Suprapubic skin (tissue), 4 donors: ENCODE measurements around the gene UBE2E2. TPM values are rescaled to one million over a fixed set of nuclear protein-coding genes. Genes with fewer than 3 reads are reported as not detected.

Experiments
- DNase-seq, 2 donors: peaks; one replicate each; pipeline ENCODE4 v3.0.0-alpha.2; 2019; ENCODE audit warnings: low spot score in 2 of 2
- H3K27ac ChIP-seq: fragments of 200-600 bp; sonication (generic); one replicate; pipeline ENCODE4 v1.5.1; 2019
- H3K27me3 ChIP-seq: fragments of 200-600 bp; sonication (generic); one replicate; pipeline ENCODE4 v1.5.1; 2019
- H3K36me3 ChIP-seq: fragments of 200-600 bp; sonication (generic); one replicate; pipeline ENCODE4 v1.5.1; 2019
- H3K4me1 ChIP-seq: fragments of 200-600 bp; sonication (generic); one replicate; pipeline ENCODE4 v1.5.1; 2019
- H3K4me3 ChIP-seq: fragments of 200-600 bp; sonication (generic); one replicate; pipeline ENCODE4 v1.5.1; 2019; ENCODE audit warnings: mild to moderate bottlenecking
- H3K9me3 ChIP-seq: fragments of 200-600 bp; sonication (generic); one replicate; pipeline ENCODE4 v1.5.1; 2019
- EP300 ChIP-seq: sonication (generic); formaldehyde crosslinking; IDR thresholded peaks from one replicate; pipeline ENCODE4 v1.6.1; 2017; ENCODE audit warnings: antibody characterized with exemption
- POLR2A ChIP-seq, 2 donors: fragments of 450-650 bp; IDR thresholded peaks; one replicate each; pipeline ENCODE4 v1.6.1; 2017; ENCODE audit warnings: antibody characterized with exemption in 2 of 2, mild to moderate bottlenecking in 2 of 2, moderate library complexity in 2 of 2
- POLR2AphosphoS5 ChIP-seq, 3 donors: sonication (generic); formaldehyde crosslinking; IDR thresholded peaks; one replicate each; pipeline ENCODE4 v1.6.1; 2017; ENCODE audit warnings: antibody characterized with exemption in 3 of 3
- WGBS: methylation state at CpG from one replicate; pipeline ENCODE4 v1.1.5; 2018; 5-methylcytosine and 5-hydroxymethylcytosine counted together
- total RNA-seq, 4 donors: library from RNA; depleted of rRNA; stranded (reverse); fragments of >200 nt; gene quantifications; one replicate each; pipeline ENCODE4 v1.1.0, GENCODE V29; 2016
- TF ChIP-seq, protein P1 (sequence below), 2 donors: fragments of 200-600 bp in 1 of 2; fragments of 450-650 bp in 1 of 2; sonication (generic) in 1 of 2; IDR thresholded peaks; one replicate each; pipeline ENCODE4 v1.5.1; 2016 to 2019; ENCODE audit warnings: antibody characterized with exemption in 2 of 2, mild to moderate bottlenecking in 1 of 2, moderate library complexity in 1 of 2

Gene UBE2E2
- total RNA-seq, 4 donors from 2014 or later: 30.2 to 65.4 (median 34.8) TPM

DNA sequence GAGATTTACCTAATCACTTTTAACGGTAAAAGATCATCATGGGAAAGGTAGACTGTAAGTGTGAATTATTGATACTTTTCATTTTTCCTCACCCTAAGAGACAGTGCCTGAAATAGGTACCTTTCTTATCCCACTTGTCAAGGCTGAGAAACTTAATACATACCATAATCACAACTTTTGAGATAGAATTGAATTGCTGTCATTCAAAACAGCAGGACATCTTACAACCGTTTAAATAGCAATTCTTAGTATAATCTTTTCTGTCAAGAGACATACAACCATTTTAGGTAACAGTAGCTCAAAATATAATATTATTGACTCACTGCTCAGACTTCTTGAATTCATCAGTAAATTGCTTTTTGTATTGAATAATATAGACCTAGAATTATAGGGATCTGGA lies 10.7 kb downstream of the UBE2E2 start:
- no peaks in the 10 kb centered on the region for H3K27me3 ChIP-seq

DNA sequence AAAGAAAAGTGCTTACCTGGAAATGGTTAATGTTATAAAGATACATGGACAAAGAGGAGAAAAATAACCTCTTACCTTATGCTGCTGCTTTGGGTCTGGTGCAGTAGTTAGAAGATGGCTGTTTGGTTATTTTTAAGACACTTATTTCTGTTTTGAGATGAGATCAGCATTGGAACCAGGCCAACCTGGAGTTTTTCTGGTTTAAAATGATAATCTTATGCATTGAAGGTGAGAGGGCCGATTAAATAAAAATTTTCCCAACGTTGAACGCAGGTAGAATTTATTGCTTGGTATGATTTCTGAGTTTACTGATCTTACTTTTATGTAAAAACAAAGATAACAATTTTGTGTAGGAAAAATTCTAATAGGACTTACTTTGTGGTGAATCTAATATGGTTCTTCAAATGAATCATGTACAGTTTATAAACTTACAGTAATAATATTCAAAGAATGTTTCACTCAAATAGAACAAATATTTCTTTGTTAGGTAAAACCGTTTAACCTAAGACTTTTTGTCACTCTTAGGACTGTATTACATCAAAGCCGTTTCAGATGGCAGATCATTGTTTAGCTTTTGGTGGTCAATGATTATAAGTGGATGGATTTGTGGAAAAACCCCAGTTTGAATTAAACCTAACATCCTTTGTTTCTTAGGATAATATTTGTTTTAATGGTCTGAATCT lies 14.9 kb downstream of the UBE2E2 start:
- TF ChIP-seq POLR2AphosphoS5 (IDR thresholded peaks at IDR 0.05): no peak
- TF ChIP-seq POLR2A (IDR thresholded peaks at IDR 0.05): no peak
- DNase-seq: no peak
- H3K27ac ChIP-seq: no peak overlapping the region
- 72% methylated on average over 5 of the region's 5 CpGs for WGBS
- H3K36me3 ChIP-seq: no peaks in the 10 kb centered on the region
- no peaks in the 10 kb centered on the region for H3K9me3 ChIP-seq
- H3K27me3 ChIP-seq: no peaks in the 10 kb centered on the region
- H3K4me1 ChIP-seq: no peaks in the 10 kb centered on the region
- no peak overlapping the region for H3K4me3 ChIP-seq

More for the DNA sequence above, 10.7 kb downstream of the UBE2E2 start:
- Histone ChIP-seq H3K9me3 (no peaks in the 10 kb centered on the region), H3K27ac (no peak overlapping the region), H3K36me3 (no peaks in the 10 kb centered on the region), H3K4me1 (no peaks in the 10 kb centered on the region), H3K4me3 (no peak overlapping the region)
- DNase-seq: no peak
- 64% methylated on average over 2 of the region's 2 CpGs for WGBS
- TF ChIP-seq, protein P1, sequence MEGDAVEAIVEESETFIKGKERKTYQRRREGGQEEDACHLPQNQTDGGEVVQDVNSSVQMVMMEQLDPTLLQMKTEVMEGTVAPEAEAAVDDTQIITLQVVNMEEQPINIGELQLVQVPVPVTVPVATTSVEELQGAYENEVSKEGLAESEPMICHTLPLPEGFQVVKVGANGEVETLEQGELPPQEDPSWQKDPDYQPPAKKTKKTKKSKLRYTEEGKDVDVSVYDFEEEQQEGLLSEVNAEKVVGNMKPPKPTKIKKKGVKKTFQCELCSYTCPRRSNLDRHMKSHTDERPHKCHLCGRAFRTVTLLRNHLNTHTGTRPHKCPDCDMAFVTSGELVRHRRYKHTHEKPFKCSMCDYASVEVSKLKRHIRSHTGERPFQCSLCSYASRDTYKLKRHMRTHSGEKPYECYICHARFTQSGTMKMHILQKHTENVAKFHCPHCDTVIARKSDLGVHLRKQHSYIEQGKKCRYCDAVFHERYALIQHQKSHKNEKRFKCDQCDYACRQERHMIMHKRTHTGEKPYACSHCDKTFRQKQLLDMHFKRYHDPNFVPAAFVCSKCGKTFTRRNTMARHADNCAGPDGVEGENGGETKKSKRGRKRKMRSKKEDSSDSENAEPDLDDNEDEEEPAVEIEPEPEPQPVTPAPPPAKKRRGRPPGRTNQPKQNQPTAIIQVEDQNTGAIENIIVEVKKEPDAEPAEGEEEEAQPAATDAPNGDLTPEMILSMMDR (IDR thresholded peaks at IDR 0.05): no peak
- TF ChIP-seq POLR2A (IDR thresholded peaks at IDR 0.05) (no peak), EP300 (no peak), POLR2AphosphoS5 (IDR thresholded peaks at IDR 0.05) (no peak)

DNA sequence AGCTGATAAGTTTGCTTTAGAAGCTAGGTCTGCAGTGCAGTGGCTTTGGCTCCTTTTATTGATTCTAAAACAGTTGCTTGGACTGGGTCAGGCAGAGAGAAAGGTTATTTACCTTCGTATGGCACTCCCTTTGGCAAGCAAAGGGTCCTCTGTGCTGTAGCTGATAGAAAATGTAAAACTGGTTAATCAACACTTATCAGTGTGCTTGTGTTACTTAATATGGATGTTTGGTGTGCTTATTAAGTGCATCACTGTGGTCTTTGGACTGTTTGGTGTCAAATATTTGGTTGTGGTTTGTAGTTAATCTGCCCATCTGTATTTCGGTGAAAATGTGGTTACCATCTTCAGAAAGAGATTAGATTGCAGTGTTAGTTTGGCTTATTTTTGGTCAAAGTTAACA lies 16.0 kb downstream of the UBE2E2 start:
- 41% methylated on average over 2 of the region's 2 CpGs for WGBS
- Histone ChIP-seq H3K4me1 (no peaks in the 10 kb centered on the region), H3K27ac (no peak overlapping the region), H3K36me3 (no peaks in the 10 kb centered on the region), H3K9me3 (no peaks in the 10 kb centered on the region), H3K27me3 (no peaks in the 10 kb centered on the region), H3K4me3 (no peak overlapping the region)
- TF ChIP-seq POLR2AphosphoS5 (IDR thresholded peaks at IDR 0.05): no peak
- no peak for TF ChIP-seq POLR2A (IDR thresholded peaks at IDR 0.05)
- TF ChIP-seq EP300: no peak
- TF ChIP-seq, protein P1 (IDR thresholded peaks at IDR 0.05): no peak
- no peak for DNase-seq

DNA sequence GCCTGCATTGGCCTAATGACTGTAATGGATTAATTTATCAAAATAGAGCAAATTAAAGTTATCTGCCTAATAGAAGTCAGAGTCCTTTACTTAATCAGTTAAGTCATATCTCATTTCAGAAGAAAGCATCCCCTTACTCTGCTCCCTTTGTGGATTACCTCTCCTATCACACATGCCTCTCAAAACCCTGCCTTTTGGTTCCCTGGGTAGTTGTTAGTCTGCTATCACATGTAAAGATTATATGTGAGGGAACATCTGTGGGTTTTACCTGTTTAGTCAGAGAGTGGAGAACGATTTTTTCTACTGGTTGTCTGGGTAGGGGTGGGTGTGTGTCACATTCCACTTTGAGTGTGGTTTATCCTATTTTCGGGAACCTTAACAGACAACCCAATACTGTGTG lies 16.4 kb downstream of the UBE2E2 start:
- TF ChIP-seq POLR2A (IDR thresholded peaks at IDR 0.05) (no peak), POLR2AphosphoS5 (IDR thresholded peaks at IDR 0.05) (no peak), EP300 (no peak)
- TF ChIP-seq, protein P1 (IDR thresholded peaks at IDR 0.05): no peak
- 63% methylated on average over 2 of the region's 2 CpGs for WGBS
- Histone ChIP-seq H3K36me3 (no peaks in the 10 kb centered on the region), H3K4me1 (no peaks in the 10 kb centered on the region), H3K27me3 (no peaks in the 10 kb centered on the region), H3K4me3 (no peak overlapping the region), H3K27ac (no peak overlapping the region), H3K9me3 (peaks cover 2% of the 10 kb centered on the region)
- DNase-seq: no peak

DNA sequence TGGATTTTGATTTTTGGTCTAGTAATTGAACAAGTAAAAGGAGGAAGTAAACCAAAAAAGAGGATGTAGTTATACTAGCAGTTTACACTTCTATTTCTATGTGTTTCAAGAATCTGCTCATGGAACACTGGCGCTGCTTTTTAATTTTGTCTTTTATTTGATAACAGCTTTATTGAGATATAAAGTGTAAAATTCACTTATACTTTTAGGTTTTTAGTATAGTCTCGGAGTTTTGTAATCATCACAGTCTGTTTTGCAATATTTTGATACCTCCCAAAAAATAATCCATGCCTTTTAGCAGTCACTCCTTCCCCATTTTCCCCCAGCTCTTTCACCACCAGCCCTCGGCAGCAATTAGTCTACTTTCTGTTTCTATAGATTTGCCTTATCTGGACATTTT lies 18.0 kb downstream of the UBE2E2 start:
- TF ChIP-seq EP300 (no peak), POLR2AphosphoS5 (IDR thresholded peaks at IDR 0.05) (no peak), POLR2A (IDR thresholded peaks at IDR 0.05) (no peak)
- TF ChIP-seq, protein P1 (IDR thresholded peaks at IDR 0.05): no peak
- Histone ChIP-seq H3K9me3 (peaks cover 5% of the 10 kb centered on the region), H3K27ac (no peak overlapping the region), H3K27me3 (no peaks in the 10 kb centered on the region), H3K4me3 (no peak overlapping the region), H3K4me1 (no peaks in the 10 kb centered on the region), H3K36me3 (no peaks in the 10 kb centered on the region)
- 90% methylated on average over 3 of the region's 3 CpGs for WGBS
- DNase-seq: no peak

DNA sequence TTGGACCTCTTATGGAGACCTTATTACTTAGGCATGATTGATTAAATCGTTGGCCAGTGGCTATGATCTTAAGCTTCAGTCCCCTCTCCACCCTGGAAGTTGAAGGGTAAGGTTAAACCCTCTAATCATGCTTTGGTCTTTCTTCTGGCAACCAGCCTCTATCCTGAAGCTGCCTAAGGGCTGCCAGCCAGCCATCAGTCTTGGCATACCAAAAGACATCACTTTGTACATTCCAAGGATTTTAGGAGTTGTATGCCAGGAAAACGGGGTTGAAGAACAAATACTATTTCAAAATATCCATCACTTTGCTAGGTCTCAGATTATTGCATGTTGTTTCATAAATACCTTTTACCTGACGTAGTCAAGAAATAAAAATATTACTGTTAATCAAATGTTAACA lies 28.9 kb downstream of the UBE2E2 start:
- Histone ChIP-seq H3K4me3 (no peak overlapping the region), H3K4me1 (no peaks in the 10 kb centered on the region), H3K9me3 (no peaks in the 10 kb centered on the region), H3K36me3 (no peaks in the 10 kb centered on the region), H3K27ac (no peak overlapping the region), H3K27me3 (no peaks in the 10 kb centered on the region)
- DNase-seq: no peak
- 66% methylated on average over 3 of the region's 3 CpGs for WGBS
- TF ChIP-seq, protein P1 (IDR thresholded peaks at IDR 0.05): no peak
- no peak for TF ChIP-seq EP300
- no peak for TF ChIP-seq POLR2A (IDR thresholded peaks at IDR 0.05)
- no peak for TF ChIP-seq POLR2AphosphoS5 (IDR thresholded peaks at IDR 0.05)
